Activated T-cell treated with anti-CD3 and anti-CD28 coated beads for 1 hour (primary cell): ENCODE measurements around the gene TBXT.

ENCODE experiments used
- DNase-seq: peaks from one replicate; pipeline ENCODE4 v3.0.0-alpha.2; 2020; ENCODE audit warnings: low read depth

Gene TBXT

DNA sequence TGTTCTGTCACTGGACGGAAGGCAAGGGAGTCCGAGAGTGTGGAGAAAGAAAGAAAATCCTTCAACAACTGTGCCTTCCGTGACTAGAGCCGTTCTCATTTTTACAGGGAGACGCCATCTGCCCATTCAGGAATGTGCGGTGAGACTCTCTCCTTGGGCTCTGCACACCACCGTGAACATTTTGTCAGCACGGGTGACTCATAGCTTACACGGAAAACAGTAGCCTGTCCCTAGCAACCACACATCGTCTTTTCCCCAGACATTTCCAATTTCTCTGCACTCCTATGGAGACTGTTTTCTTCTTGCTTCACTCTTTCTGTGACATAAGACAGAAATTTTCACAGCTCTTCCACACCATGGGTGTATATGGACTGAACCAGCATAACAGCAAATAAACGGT lies 55.1 kb downstream of the TBXT start:
- no peak for DNase-seq

GRCh38 chr6:166109608-166110007 lies 58.0 kb downstream of the TBXT start:
- no peak for DNase-seq
